ENCODE data around the gene FBL. TPM values are rescaled to one million over a fixed set of nuclear protein-coding genes. Genes with fewer than 3 reads are reported as not detected.

The FBL gene
- total and polyA plus RNA-seq, 10 of the 15 experiments (the other 5 are each of a cell fraction or from before 2014, with no cell fraction given): 156 to 1,083 (median 478) TPM

- no peak for TF ChIP-seq ZNF687 (IDR thresholded peaks at IDR 0.05)
- no peak for TF ChIP-seq RBBP5 (conservative IDR thresholded peaks at IDR 0.05)
- TF ChIP-seq, protein P1, sequence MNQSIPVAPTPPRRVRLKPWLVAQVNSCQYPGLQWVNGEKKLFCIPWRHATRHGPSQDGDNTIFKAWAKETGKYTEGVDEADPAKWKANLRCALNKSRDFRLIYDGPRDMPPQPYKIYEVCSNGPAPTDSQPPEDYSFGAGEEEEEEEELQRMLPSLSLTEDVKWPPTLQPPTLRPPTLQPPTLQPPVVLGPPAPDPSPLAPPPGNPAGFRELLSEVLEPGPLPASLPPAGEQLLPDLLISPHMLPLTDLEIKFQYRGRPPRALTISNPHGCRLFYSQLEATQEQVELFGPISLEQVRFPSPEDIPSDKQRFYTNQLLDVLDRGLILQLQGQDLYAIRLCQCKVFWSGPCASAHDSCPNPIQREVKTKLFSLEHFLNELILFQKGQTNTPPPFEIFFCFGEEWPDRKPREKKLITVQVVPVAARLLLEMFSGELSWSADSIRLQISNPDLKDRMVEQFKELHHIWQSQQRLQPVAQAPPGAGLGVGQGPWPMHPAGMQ (IDR thresholded peaks at IDR 0.05; ENCODE audit: borderline replicate concordance): no peak
- no peak for TF ChIP-seq BHLHE40 (IDR thresholded peaks at IDR 0.05; ENCODE audit: borderline replicate concordance in 1 of 2, low read depth in 2 of 2, low read length in 1 of 2)
- TF ChIP-seq RAD21 (IDR thresholded peaks at IDR 0.05; ENCODE audit: insufficient read depth, low read depth, low read length): no peak
- TF ChIP-seq, protein P2, sequence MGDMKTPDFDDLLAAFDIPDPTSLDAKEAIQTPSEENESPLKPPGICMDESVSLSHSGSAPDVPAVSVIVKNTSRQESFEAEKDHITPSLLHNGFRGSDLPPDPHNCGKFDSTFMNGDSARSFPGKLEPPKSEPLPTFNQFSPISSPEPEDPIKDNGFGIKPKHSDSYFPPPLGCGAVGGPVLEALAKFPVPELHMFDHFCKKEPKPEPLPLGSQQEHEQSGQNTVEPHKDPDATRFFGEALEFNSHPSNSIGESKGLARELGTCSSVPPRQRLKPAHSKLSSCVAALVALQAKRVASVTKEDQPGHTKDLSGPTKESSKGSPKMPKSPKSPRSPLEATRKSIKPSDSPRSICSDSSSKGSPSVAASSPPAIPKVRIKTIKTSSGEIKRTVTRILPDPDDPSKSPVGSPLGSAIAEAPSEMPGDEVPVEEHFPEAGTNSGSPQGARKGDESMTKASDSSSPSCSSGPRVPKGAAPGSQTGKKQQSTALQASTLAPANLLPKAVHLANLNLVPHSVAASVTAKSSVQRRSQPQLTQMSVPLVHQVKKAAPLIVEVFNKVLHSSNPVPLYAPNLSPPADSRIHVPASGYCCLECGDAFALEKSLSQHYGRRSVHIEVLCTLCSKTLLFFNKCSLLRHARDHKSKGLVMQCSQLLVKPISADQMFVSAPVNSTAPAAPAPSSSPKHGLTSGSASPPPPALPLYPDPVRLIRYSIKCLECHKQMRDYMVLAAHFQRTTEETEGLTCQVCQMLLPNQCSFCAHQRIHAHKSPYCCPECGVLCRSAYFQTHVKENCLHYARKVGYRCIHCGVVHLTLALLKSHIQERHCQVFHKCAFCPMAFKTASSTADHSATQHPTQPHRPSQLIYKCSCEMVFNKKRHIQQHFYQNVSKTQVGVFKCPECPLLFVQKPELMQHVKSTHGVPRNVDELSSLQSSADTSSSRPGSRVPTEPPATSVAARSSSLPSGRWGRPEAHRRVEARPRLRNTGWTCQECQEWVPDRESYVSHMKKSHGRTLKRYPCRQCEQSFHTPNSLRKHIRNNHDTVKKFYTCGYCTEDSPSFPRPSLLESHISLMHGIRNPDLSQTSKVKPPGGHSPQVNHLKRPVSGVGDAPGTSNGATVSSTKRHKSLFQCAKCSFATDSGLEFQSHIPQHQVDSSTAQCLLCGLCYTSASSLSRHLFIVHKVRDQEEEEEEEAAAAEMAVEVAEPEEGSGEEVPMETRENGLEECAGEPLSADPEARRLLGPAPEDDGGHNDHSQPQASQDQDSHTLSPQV (IDR thresholded peaks at IDR 0.05): no peak
- TF ChIP-seq CTCF (IDR thresholded peaks at IDR 0.05 in 2 of 3, conservative IDR thresholded peaks at IDR 0.05 in 1 of 3; ENCODE audit: control insufficient read depth in 2 of 3, extremely low read depth in 1 of 3, insufficient read depth in 1 of 3, low read depth in 3 of 3, low read length in 3 of 3): no peak
Measured at GRCh38 chr19:39867952-39868351, 21.8 kb upstream of the FBL start (continued).

Measured in GM12878 (cell line).